Caco-2 (cell line): ENCODE measurements around the gene HNMT. TPM values are rescaled to one million over a fixed set of nuclear protein-coding genes. Genes with fewer than 3 reads are reported as not detected.
"Not testable (repeated sequence)": the region's sequence is repeated elsewhere in the genome, so short reads cannot be mapped to it uniquely, and the experiment has no call there.

Experiments
- BruUV-seq: library from RNA; stranded (reverse); fragments of 400-500 nt; replicated peaks from 2 replicates; lab custom pipeline; 2021; lab: Mats Ljungman, UMichigan
- CTCF ChIA-PET: fragments of 300-600 bp; sonication (Branson Sonifier 250); formaldehyde crosslinking; loops from one replicate; lab custom pipeline; 2022; ENCODE audit warnings: antibody characterized with exemption; lab: Charles Lee
- POLR2A ChIA-PET: fragments of 300-600 bp; sonication (Branson Sonifier 250); formaldehyde crosslinking; loops from one replicate; lab custom pipeline; 2022; ENCODE audit warnings: antibody characterized with exemption; lab: Charles Lee
- DNase-seq, 2 experiments: peaks; one replicate each; pipeline versions ENCODE4 v3.0.0 to v3.0.0-alpha.2; 2020 to 2022
- H3K27me3 ChIP-seq: replicated peaks from 2 replicates; pipeline ENCODE4 v1.6.0; 2011; ENCODE audit warnings: low read length; ENCODE audit not compliant: control insufficient read depth, insufficient read depth
- H3K36me3 ChIP-seq: 2 replicates; pipeline ENCODE4 v1.5.1; 2011; ENCODE audit warnings: low read length; ENCODE audit not compliant: control insufficient read depth, insufficient read depth
- H3K4me1 ChIP-seq: fragments of 250-450 bp; sonication (Bioruptor Pico); 2 replicates; pipeline ENCODE4 v1.5.1; 2020; ENCODE audit warnings: mild to moderate bottlenecking
- H3K4me3 ChIP-seq: 2 replicates; pipeline ENCODE4 v1.5.1; 2011; ENCODE audit warnings: low read depth, mild to moderate bottlenecking, control low read depth, low read length
- H3K9me3 ChIP-seq: fragments of 250-450 bp; sonication (Bioruptor Pico); 2 replicates; pipeline ENCODE4 v1.5.1; 2020; ENCODE audit warnings: mild to moderate bottlenecking, moderate library complexity
- H3K27ac Mint-ChIP-seq: one replicate; pipeline ENCODE4 v1.8.0; 2022; ENCODE audit warnings: mixed read lengths; ENCODE audit not compliant: unreplicated experiment
- H3K27me3 Mint-ChIP-seq: one replicate; pipeline ENCODE4 v1.8.0; 2022; ENCODE audit warnings: mixed read lengths; ENCODE audit not compliant: insufficient read depth, unreplicated experiment
- H3K36me3 Mint-ChIP-seq: one replicate; pipeline ENCODE4 v1.8.0; 2022; ENCODE audit warnings: mild to moderate bottlenecking, mixed read lengths; ENCODE audit not compliant: insufficient read depth, unreplicated experiment
- H3K4me1 Mint-ChIP-seq: one replicate; pipeline ENCODE4 v1.8.0; 2022; ENCODE audit warnings: low read depth, mixed read lengths; ENCODE audit not compliant: unreplicated experiment
- H3K4me3 Mint-ChIP-seq: one replicate; pipeline ENCODE4 v1.8.0; 2022; ENCODE audit warnings: mild to moderate bottlenecking, moderate library complexity, mixed read lengths; ENCODE audit not compliant: unreplicated experiment
- H3K9me3 Mint-ChIP-seq: one replicate; pipeline ENCODE4 v1.8.0; 2022; ENCODE audit warnings: mixed read lengths; ENCODE audit not compliant: unreplicated experiment
- CTCF ChIP-seq, 2 experiments: fragments of 200-600 bp in 1 of 2; IDR thresholded peaks; 1 replicate in 1 of 2; 2 replicates in 1 of 2; pipeline versions ENCODE4 v1.5.1 to v1.8.0; 2011 to 2022; ENCODE audit warnings: antibody characterized with exemption in 1 of 2, control low read depth in 1 of 2, inconsistent platforms in 1 of 2, low read depth in 1 of 2, low read length in 1 of 2, mild to moderate bottlenecking in 1 of 2, moderate library complexity in 1 of 2; ENCODE audit not compliant: insufficient read depth in 1 of 2, severe bottlenecking in 1 of 2, unreplicated experiment in 1 of 2
- intact Hi-C: fragments of 100-400 bp; cut with micrococcal nuclease; formaldehyde crosslinking; loops from one replicate; pipeline ENCODE4 v1.10.0; 2022; ENCODE audit not compliant: unreplicated experiment
- total RNA-seq: library from RNA; stranded (reverse); gene quantifications from 2 replicates; pipeline ENCODE4 v1.2.3, GENCODE V29; 2022

HNMT gene
- total RNA-seq, 1 experiment from 2014 or later: 42.8 TPM

- H3K9me3 Mint-ChIP-seq: no peaks in the 10 kb centered on the region
- H3K27me3 Mint-ChIP-seq: no peaks in the 10 kb centered on the region
- TF ChIP-seq CTCF (IDR thresholded peaks at IDR 0.05; ENCODE audit: insufficient read depth in 1 of 2, low read depth in 1 of 2, low read length in 1 of 2, severe bottlenecking in 1 of 2, unreplicated experiment in 1 of 2): no peak
- H3K4me1 ChIP-seq: peaks cover 47% of the 10 kb centered on the region
- BruUV-seq: no TSS peak
- H3K27me3 ChIP-seq: no peaks in the 10 kb centered on the region
- H3K36me3 Mint-ChIP-seq: peaks cover 31% of the 10 kb centered on the region
- intact Hi-C loops: no loop called here
- peaks cover 1% of the 10 kb centered on the region for H3K36me3 ChIP-seq
- H3K4me3 Mint-ChIP-seq: no peak overlapping the region
- no peak overlapping the region for H3K4me3 ChIP-seq
- H3K27ac Mint-ChIP-seq: peak overlapping the region; percentile 14
- peaks cover 35% of the 10 kb centered on the region for H3K4me1 Mint-ChIP-seq
- CTCF ChIA-PET: interaction anchor here (1.0 kb wide), 1 partner anchor 8 kb away, joined by 3 read pairs; no protein-coding TSS in a partner anchor
- no peaks in the 10 kb centered on the region for H3K9me3 ChIP-seq
- DNase-seq: no peak
- POLR2A ChIA-PET: interaction anchor here (0.9 kb wide), 1 partner anchor 67 kb away, joined by 3 read pairs; no protein-coding TSS in a partner anchor
Measured at GRCh38 chr2:137968477-137969417, 4.5 kb downstream of the HNMT start.

GRCh38 chr2:137969418-137969765 is 5.1 kb downstream of the HNMT start:
- H3K4me1 Mint-ChIP-seq: peaks cover 38% of the 10 kb centered on the region
- H3K27me3 Mint-ChIP-seq: no peaks in the 10 kb centered on the region
- DNase-seq: no peak
- ChIA-PET CTCF (no interaction called here), POLR2A (interaction anchor here (0.9 kb wide), 1 partner anchor 66 kb away, joined by 3 read pairs; no protein-coding TSS in a partner anchor)
- H3K27me3 ChIP-seq: no peaks in the 10 kb centered on the region
- no peaks in the 10 kb centered on the region for H3K9me3 Mint-ChIP-seq
- peaks cover 1% of the 10 kb centered on the region for H3K36me3 ChIP-seq
- H3K27ac Mint-ChIP-seq: peak overlapping the region; percentile 14
- no peak for TF ChIP-seq CTCF (IDR thresholded peaks at IDR 0.05; ENCODE audit: insufficient read depth in 1 of 2, low read depth in 1 of 2, low read length in 1 of 2, severe bottlenecking in 1 of 2, unreplicated experiment in 1 of 2)
- no peak overlapping the region for H3K4me3 Mint-ChIP-seq
- peaks cover 25% of the 10 kb centered on the region for H3K36me3 Mint-ChIP-seq
- peaks cover 53% of the 10 kb centered on the region for H3K4me1 ChIP-seq
- BruUV-seq: no TSS peak
- H3K4me3 ChIP-seq: no peak overlapping the region
- intact Hi-C loops: no loop called here
- no peaks in the 10 kb centered on the region for H3K9me3 ChIP-seq

GRCh38 chr2:137969876-137970275 is 5.6 kb downstream of the HNMT start:
- no peaks in the 10 kb centered on the region for H3K9me3 Mint-ChIP-seq
- CTCF ChIA-PET: no interaction called here
- no peak overlapping the region for H3K4me3 Mint-ChIP-seq
- Histone ChIP-seq H3K4me3 (no peak overlapping the region), H3K4me1 (peaks cover 58% of the 10 kb centered on the region), H3K36me3 (peaks cover 1% of the 10 kb centered on the region), H3K27me3 (no peaks in the 10 kb centered on the region), H3K9me3 (no peaks in the 10 kb centered on the region)
- H3K4me1 Mint-ChIP-seq: peaks cover 39% of the 10 kb centered on the region
- peaks cover 22% of the 10 kb centered on the region for H3K36me3 Mint-ChIP-seq
- DNase-seq: no peak
- no peak overlapping the region for H3K27ac Mint-ChIP-seq
- intact Hi-C loops: no loop called here
- H3K27me3 Mint-ChIP-seq: no peaks in the 10 kb centered on the region
- POLR2A ChIA-PET: interaction anchor here (0.9 kb wide), 1 partner anchor 66 kb away, joined by 3 read pairs; no protein-coding TSS in a partner anchor
- no peak for TF ChIP-seq CTCF (IDR thresholded peaks at IDR 0.05; ENCODE audit: insufficient read depth in 1 of 2, low read depth in 1 of 2, low read length in 1 of 2, severe bottlenecking in 1 of 2, unreplicated experiment in 1 of 2)
- BruUV-seq: no TSS peak

- intact Hi-C loops, POLR2A ChIA-PET, H3K27me3 Mint-ChIP-seq, BruUV-seq, H3K4me3 Mint-ChIP-seq, H3K27me3 ChIP-seq, DNase-seq, H3K9me3 ChIP-seq, H3K4me3 ChIP-seq, CTCF ChIA-PET, H3K27ac Mint-ChIP-seq, H3K36me3 ChIP-seq, H3K9me3 Mint-ChIP-seq: not testable (repeated sequence)
- H3K4me1 Mint-ChIP-seq: peaks cover 43% of the 10 kb centered on the region
- H3K4me1 ChIP-seq: peaks cover 58% of the 10 kb centered on the region
- peaks cover 29% of the 10 kb centered on the region for H3K36me3 Mint-ChIP-seq
Measured at GRCh38 chr2:137971259-137971658, 7.0 kb downstream of the HNMT start.
